ENCODE data around the gene P2RY8. TPM values are rescaled to one million over a fixed set of nuclear protein-coding genes. Genes with fewer than 3 reads are reported as not detected.

The P2RY8 gene
- total RNA-seq, 1 experiment from 2014 or later, result 0.44 TPM

Other genes starting within 250 kb of the P2RY8 start
- not detected for gene IL3RA, start 200.4 kb downstream of the P2RY8 start, total RNA-seq (2021; ENCODE audit: unreplicated experiment)
- gene SLC25A6, start 145.1 kb downstream of the P2RY8 start, total RNA-seq (2021; ENCODE audit: unreplicated experiment), result 398 TPM
- 59.6 TPM for gene ASMTL, start 84.3 kb downstream of the P2RY8 start, total RNA-seq (2021; ENCODE audit: unreplicated experiment)
- gene AKAP17A, start 54.4 kb upstream of the P2RY8 start, total RNA-seq (2021; ENCODE audit: unreplicated experiment), result 35.4 TPM
- not detected for gene ASMT, start 77.9 kb upstream of the P2RY8 start, total RNA-seq (2021; ENCODE audit: unreplicated experiment)

Data from HCT116 (cell line).